Measurements from ENCODE around the gene ARHGAP26.
A peak's percentile ranks its signal among the peaks of the same experiment; 100 is the strongest.

Gene ARHGAP26

DNA sequence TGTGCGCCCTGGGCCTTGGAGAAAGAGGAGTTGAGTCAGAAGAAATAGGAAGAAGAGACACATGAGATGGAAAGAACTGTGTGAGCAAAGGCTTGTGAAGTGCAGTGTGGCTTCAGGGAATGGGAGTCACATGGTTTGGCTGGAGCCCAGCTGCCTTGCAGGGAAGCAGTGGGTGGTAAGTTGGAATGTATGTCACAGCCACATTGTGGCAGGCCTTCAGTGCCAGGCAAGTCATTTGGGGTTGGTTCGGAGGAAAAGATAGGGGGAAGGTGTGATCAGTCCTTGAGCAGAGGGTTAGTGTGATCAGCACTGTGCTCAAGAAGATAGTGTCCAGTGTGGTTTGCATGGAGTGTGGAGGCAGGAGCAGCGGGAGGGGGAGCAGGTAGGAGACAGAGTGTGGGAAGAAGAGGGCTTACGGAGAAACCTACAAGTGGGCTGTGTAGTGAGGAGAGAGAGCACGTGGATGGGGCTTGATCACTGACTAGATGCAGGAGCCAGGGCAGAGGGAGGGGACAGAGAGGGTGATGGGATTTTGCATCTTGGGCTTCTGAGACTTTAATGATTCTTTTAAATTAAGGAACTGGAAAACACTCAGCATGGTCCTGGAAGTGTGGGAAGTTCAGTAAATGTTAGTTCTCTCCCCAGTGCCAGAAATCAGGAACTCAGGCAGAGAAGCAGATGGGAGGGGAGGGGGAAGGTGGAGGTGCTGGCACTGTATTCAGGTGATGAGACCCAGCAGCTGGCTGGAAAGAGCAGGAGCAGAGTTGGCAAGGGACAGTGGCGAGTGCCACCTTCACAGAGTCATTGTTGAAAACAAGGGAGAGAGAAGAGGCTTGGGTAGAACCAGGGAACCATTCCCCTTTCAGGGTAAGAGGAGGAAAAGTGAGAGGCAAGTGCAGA lies 46.6 kb downstream of the ARHGAP26 start:
- no peak for DNase-seq

DNA sequence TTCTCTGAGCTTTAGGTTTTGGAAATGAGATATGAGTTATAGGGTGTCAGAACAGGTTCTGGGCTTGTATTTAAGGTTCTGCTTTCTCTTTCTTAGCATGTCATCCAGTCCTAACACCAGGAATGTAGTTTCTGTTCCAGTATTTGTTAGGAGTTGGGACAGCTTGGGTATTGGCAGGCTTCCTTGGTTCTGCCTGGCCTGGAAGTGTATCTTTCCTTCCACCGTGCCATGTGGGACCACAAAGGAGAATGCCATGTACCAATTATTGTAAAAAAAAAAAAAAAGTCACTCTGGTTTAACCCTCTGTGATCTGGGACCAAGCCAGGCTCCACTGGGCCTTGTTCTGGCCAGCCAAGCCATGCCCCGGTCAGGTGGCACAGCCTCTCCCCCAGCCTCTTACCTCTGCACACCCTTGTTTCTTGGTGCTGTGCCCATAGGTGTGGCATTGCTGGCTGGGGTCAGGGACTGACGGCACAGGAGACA lies 47.8 kb downstream of the ARHGAP26 start:
- no peak for DNase-seq

DNA sequence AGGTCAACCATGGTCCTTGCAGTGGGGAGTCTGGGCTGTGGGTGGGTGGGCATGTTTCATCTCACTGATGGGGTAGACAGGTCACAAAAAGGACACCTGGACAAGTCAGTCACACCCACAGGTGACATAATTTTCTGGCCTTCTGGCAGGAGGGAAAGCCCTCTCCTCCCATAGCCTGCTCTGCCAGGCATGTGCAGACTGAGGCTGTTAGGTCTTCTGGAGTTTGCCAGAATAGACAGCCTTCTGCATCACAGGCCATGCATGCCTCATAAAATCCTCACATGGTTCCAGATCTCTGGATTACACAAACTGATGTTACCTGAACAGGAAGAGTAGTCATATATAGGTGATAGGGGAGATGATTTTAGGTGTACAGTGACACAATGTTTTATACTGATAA lies 49.1 kb downstream of the ARHGAP26 start:
- no peak for DNase-seq

DNA sequence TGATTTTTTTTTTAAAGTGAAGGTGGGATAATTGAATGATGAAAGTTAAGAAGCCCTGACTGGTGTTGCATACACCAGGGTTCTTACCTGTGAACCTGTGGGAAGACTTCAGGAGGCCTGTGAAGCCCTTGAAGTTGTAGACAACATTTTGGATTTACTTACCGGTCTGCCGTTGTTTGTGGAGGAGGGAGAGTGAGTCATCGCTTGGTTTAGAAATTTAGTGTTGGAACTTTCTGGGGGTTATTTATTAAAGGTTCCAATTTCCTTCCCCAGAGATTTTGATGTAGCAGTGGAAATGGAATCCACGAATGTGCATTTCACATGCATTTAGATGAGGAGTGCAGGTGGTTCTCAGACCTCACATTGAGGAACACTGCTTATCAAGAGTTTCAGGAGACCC lies 49.6 kb downstream of the ARHGAP26 start:
- no peak for DNase-seq

DNA sequence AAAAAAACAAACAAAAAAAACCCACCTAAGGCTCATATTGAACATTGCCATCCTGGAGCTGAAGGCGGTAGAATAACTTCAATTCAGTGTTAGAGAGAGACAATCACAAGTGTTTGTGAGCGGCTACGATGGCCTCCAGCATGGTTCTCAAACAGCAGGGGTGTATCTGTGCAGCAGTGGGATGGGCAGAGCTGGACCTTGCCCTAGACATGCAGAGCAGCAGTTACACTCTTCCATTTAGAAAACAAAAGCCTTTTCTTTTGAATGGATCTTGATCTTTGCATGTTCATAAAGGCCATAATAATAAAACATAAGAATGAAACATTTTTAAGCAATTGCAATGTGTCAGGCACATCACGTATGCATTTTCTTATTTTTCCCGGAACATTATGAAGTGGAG lies 50.3 kb downstream of the ARHGAP26 start:
- no peak for DNase-seq

DNA sequence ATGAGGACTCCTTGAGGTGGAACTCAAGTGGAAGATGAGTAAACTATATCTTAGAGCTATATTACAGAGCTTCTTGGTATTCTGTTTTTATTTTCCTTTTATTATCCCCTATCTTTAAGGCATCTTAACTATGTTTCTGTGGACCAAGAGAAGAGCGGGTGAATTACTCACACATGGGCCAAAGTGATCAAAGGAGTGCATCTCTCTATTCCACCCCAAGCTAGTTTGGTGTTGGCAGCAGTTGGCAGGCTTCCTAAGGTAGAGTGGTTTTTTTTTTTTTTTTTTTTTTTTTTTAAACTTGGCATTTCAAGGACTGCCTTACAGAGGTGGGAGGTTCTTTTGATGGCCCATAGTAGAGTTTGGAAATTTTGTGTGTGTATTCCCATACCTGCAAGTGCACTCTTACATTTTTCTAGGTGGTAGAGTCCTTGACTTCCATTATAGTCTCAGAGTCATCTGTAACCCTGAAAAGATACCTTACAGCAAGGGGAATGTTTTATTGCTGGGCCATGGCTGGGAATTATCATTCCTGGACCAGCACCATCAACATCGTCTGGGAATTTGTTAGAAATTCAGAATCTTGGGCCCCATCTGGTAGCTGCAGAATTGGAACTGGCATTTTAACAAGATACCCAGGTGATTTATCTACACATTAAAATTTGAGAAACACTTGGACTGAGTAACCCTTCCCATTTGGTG lies 51.0 kb downstream of the ARHGAP26 start:
- no peak for DNase-seq

DNA sequence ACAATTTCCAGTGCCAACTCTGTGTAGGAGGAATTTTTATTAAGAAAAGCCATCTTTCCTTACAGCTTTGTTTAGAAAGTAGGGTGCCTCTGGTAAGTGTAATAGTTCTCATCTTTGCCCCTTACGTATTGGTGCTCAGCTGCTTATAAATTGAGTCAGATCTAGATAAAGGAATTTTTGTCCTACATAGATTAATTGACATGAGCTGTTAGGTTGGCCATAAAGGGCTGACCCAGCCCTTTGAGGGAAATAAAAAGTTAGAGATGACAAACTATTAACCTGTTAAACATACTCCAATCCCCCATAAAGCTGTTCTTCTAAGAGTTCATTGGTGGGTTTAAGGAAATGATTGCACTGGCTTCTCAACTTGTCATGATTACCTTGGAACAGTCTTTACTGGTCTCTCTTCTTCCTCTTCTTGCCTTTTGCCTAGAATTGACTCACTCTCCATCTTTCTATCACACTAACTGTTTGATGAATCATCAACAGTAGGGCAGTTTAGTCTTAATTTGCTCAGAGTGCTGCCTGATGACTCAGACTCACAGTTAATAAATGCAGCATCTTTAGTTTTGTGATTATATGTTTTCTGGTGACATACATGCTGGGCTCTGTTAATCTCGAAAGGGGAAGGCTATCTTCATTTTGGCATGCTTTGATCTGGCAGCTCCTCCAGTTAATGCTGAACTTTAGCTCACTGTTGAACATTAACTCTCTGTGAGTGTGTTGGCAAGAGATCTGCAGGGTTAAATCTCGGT lies 51.7 kb downstream of the ARHGAP26 start:
- DNase-seq = peak; percentile 42

DNA sequence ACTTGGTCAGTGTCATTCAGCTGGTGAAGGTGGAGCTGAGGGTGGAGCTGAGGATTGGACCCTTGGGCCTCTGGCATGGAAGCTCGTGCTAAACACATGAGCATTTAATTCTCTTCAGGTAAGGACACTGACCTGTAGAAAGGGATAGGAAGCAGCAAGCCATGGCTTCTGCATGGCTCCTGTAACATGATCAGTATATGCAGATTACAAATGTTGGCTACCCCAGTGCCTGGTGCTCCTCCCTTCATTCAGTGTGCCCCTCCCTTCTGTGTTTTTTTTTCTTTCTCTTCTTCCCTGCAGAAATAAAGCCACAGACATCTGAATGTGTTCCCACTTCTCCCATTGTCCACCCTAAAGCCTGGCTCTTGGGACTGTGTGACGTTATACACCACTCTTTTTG lies 52.9 kb downstream of the ARHGAP26 start:
- no peak for DNase-seq

DNA sequence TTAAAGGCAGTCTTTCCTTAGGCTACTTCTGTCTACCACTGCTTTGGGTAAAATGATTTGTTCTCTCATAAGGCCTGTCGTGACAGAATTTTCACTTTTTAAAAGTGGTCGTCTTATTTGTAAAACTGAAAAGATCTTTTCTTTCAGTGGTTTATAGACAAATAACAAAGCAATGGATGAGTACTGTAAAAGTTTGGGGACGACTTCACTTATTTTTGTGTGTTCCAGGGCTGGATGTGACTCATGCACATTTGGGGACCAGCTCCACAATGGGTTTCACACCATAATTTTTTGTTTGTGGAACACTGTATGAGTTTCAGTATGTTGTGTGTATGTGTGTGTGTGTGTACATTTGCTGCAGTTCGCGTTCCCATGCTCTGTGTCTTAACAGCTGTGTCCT lies 53.6 kb downstream of the ARHGAP26 start:
- no peak for DNase-seq

DNA sequence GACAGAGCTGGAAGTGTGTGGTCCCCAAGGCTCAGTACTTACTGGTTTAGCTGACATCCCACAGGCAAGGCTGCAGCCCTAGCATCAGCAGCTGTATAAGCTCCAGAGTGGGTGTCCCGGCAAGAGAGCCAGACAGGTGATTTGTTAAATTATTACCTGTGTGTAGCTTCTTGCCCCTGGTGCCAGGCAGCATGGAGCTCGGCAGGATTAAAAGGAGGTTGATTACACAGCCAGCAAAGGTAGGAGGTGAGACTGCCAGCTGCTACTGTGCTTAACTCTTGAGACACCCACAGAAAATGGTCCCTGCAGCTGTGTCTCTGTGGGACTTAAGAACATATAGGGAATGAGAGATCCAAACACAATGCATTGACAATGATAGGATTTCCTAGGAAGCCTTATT lies 54.2 kb downstream of the ARHGAP26 start:
- no peak for DNase-seq

DNA sequence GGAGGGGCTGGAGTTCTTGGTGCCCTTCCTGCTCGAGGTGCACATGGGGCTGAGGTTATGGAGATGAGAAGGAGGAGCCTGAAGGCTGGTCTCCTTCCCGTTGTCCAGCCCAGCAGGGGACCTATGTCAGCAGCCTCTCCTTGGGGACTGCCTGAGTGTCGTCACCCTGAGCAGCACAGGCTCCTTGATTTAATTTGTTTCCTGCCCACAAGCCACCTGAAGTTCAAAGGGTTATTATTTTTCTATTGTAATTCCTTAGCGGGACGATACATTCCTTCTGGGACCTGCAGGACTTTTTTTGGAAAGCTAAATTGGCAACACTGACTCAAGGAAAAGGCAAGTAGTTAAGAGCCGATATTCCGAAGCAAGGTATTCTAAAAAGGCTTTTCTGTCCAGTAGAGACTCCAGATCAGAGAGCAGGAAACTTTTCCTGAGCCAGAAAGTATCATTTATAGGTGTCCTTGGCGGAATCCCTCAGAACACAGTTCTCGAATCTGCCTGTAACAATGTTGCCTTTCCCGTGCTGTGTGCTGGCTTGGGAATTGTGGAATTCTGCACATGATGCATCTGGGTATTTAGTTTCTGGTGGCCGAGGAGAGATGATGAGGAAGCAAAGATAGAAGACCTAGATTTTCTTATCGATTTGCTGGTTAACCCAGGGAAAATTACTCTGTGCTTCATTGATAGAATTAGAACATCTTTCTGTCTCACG lies 55.4 kb downstream of the ARHGAP26 start:
- DNase-seq = no peak

DNA sequence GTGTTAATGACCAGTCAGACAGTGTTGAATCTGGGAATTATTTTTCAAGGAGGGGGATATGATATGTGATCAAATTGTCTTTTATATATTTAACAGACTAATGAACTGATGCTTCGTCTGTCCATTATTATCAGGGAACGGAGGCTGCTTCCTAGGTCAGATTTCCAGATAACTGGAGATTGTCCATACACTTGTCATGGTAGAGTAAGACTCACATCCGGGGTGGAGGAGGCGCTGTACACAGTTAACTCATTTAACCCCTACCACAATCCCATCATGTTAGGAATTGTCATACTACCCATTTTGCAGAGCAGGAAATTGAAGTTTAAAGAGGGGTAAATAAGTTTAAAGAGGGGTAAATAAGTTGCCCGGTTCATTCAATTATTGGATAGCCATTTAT lies 55.9 kb downstream of the ARHGAP26 start:
- no peak for DNase-seq

DNA sequence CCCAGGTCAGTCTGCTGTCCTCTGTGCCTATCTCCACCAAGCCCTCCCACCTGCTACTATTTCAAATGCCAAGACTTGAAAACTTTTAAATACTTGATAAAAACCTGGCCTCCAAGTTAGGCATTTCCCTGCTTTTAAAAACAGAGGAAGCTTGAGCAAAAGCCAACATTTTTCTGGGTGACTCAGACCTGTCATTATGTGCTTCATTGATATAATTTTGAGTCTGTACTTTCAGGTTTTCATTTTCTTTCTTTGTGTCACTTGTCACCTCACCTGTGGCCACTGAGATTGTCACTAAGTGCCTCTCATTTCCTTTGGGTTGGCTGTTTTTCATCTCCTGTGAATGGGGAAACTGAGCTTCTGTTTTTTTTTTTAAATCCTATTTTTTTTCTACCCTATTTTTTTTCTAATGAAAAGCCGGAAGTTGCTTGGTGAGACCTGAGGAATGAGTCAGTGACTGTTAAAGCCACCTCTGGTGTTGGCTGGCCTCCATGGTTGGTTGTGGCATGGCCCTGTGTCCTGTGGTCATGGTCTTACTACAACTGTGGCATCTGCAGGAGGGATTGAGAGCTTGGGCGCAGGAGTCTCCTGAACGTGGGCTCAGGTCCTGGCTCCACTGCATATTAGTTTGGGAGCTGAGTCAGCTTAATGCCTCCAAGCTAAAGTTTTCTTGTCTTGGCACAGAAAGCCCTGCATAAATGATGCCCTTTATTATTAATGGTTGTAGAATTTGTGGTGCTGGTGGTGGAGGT lies 56.7 kb downstream of the ARHGAP26 start:
- DNase-seq = peak; percentile 13

DNA sequence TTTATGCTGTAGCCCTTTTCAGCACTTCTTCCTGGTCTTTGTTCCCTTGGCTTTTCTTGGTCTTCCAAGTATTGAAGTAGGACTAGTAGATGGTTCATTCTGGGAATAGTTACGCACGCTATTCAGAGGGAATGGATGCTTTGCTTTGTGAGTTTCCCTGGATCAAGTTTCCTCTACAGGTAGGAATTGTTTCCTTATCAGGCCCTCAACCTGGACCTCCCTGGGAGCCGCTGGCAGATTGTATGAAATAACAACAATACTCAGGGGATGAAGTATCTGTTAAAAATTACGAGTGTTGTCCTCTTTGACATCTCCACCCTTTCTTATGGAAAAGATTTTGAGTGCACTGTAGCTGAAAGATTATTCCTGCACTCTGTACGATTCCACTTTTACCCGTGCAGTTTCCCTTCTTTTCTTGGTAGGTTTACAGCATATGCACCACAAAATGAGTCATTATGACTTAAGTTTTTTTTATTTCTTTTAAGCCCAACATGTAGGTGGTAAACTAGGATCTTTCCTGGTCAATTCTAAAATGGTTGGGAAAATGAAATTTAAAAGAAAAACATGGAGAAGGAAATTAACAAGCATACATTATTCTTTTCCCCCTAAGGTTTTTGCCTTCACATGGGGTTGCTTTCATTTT lies 57.9 kb downstream of the ARHGAP26 start:
- DNase-seq = no peak

DNA sequence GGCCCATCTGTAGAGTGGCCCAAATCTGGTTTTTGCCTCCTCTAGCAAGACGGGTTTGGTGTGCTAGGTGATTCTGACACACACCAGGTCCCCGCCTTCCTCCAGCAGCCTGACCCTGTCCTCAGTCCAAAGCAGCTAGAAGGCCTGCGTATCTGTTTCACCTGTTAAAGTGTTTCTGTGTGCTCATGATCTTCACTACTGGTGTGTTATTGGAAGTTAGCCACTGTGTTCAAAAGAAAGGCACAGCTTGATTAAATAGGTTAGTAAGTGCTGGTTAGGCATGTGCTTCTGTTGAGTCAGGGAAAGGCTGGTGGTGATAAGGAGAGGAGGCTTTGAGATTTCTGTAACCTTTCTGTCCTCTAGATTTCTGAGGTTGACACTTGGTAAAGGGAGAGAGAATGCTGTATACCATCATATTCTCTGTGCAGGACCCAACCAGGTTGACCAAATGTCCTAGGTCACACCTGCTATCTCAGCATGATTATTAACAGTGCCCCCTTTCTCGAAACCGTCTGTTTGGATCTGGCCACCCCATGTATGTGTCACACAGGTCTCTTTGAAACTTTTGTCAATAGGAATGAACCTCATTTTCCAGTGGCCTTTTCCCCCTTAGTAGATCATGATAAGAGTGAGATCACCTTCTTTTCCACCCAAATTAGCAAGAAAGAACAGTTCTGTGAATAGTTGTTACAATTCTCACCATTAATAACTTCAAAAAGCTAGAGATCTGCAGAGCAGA lies 58.8 kb downstream of the ARHGAP26 start:
- DNase-seq = no peak

DNA sequence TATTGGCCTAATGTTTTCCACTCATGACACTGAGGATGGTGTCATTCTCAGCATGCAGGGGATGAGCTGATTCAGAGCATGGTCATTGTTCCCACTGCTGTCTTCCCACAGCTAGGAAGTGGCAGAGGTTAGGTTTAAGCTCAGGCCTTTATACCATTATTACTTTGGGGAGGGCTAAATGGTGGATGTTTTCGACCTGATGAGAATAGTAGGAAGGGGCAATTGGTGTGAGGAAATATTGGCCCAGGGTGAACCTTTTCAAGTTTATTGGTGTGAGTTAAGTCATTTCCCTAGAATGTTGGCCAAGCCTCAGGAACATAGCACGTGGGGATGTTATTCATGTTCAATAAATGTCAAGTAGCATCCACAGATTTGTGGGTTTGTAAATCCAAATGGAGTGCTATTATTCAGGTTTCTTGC lies 59.6 kb downstream of the ARHGAP26 start:
- no peak for DNase-seq

DNA sequence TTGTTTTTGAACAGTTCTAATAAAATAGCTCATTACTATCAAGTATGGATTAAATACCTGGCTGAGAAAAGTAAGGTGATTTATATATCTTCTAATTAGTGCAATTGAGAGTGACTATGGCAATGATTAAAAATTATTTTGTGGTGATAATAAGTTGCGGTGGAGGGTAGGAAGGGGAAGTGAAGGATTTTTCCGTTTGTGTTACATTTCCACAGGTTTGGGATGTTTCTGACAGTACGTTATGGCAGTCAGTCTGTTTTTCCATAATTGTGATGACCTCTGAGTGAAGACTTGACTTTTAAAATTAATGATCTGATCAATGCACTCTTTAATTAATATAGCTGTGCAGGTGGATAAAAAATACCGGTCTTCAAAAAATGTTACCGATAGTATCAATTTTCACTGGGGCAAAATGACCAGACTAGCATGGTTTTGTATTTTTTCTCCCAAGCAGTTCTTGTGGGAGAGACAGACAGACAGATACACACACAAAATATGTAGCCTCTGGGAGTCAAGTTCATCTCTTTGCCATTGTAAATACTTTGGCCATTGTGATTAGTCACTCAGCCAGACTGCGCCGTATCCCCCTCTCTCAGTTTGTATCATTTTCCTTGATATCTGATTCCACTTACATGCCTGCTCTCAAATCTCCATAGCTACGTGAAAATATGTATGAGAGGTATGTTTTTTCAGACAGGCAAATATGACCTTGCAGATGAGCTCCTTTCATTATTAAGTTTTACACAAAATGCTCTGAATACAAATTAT lies 60.2 kb downstream of the ARHGAP26 start:
- DNase-seq = no peak

DNA sequence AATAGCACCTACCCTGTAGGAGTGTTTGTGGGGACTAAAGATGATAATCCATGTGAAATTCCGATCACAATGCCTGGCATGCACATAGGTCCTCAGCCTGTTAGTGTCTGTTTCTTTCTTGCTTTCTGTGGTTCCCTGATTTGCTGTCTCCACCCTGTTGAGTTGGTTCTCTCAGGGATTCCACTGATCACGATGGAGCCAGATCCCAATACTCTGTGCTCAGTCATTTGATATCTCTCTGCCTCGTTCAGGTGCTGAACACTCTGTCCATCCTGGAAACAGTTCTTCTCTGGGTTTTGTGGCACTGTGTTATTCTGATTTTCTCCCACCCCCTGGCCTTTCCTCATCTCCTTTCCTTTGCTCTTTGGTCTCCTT lies 60.8 kb downstream of the ARHGAP26 start:
- no peak for DNase-seq

DNA sequence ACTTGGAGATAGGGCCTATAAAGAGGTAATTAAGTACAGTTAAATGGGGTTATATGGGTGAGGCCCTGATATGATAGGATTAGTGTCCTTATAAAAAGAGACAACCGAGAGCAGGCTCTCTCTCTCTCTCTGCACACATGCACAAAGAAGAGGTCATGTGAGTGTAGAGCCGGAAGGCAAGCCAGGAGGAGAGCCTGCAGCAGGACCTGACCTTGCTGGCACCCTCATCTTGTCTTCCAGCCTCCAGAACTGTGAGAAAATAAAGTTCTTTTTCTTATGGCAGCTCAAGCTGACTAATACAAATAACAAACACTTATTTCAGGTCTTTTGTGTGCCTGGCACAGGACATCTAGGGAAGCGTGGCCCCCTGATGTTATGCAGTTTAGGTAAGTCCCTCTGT lies 62.1 kb downstream of the ARHGAP26 start:
- no peak for DNase-seq

All from stimulated activated CD4-positive, alpha-beta T cell treated with anti-CD3 and anti-CD28 coated beads, Interleukin-4, amount 100 ng/mL, for 24 hours (primary cell).